HG03066 (cell line): ENCODE results near the gene AK4.

Experiments
- ATAC-seq: cut with Tn5 transposase; IDR thresholded peaks from one replicate; pipeline ENCODE4 v1.9.1; 2021; ENCODE audit warnings: low read depth; ENCODE audit not compliant: unreplicated experiment

Gene AK4

DNA sequence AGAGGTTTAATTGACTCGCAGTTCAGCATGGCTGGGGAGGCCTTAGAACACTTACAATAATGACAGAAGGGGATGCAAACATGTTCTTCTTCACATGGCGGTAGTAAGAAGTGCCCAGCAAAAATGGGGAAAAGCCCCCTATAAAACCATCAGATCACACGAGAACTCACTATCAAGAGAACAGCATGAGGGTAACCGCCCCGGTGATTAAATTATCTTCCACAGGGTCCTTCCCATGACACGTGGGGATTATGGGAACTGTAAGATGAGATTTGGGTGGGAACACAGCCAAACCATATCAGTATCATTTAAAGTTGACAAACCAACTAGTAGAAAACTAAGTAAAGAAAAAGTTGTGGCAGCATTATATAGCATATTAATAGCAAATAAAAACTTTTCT is 90.0 kb downstream of the AK4 start:
- no peak for ATAC-seq

- ATAC-seq = no peak
These were observed 95.5 kb downstream of the AK4 start for GRCh38 chr1:65243491-65243890.

GRCh38 chr1:65245295-65245694 is 97.3 kb downstream of the AK4 start:
- no peak for ATAC-seq

GRCh38 chr1:65247419-65248359 is 99.7 kb downstream of the AK4 start:
- no peak for ATAC-seq

- no peak for ATAC-seq
These were observed 102.8 kb downstream of the AK4 start for GRCh38 chr1:65250826-65251225.

DNA sequence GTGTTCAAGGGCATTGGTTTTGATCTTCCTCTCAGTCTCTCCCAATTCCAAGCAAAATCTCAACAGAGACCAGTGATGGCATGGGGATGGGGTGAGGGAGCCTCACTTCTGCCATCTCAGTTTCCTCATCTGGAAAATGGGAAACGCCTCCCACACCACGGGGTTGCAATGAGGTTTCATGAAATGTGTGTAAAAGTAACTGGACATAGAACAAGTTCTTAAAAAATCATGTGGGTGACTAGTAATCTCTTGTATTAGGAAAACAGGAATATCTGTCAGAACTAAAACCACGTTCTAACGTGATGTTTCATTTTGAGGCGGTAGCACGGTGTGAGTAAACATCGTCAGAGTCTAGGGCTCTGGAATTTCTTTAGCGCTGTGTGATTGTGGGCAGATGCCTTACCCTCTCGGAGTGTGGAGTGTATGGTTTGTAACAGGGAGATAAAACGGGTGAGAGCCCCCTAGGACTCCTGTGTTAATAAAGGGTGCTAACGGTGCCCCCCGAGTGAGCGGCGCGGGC is 105.9 kb downstream of the AK4 start:
- ATAC-seq = peak; percentile 35

DNA sequence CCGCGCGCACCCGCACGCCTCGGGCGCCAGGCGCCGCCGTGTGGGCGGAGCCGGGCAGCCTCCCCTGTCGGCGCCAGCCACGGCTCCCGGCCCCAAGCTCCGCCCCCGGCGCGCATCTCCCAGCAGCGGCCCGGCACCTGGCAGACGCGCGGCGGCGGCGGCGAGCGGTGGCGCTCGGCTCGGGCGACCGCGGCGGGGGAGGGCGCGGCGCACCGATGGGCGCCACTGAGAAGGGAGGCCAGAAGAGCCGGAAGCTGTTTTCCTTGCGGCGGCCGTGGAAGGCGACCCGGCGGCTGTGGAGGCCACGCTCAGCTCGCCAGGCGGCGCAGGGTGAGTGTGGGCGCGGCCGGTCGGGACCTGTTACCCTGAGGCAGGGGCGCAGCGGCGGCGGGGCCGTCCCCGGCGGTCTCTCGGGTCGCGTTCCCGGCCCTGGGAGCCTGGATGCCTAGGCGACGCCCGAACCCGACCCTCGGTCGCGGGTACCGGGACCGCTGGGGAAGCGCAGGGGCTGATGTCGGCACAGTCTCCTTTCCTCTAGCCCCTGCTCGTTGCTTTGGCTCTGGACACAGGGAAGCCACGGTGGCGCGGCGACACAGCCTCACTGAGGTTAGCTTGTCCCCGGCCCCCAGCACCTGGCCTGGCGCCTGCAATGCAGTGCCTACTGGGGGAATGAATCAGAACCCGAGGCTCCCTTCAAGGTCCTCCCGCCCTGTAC is 106.5 kb downstream of the AK4 start:
- ATAC-seq = peak; percentile 94

GRCh38 chr1:65255035-65255655 is 107.1 kb downstream of the AK4 start:
- peak; percentile 2 for ATAC-seq

DNA sequence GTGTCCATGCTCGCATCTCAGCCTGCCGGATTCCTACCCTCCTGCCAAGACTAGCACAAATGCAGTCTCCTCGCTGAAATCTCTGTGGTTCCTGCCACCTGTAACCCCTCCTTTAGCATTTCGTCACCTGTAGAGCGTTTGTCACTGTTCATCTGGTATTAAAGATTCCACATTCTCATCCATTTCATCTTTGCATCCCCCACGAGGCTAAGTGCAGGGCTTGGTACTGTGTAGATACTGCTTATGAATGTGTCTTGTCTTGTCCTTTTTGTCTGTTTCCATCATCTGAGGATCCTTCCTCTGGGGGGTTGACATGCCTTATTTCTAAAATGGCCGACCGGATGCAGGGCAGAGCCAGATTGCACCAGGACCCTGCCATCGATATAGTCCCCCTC is 107.7 kb downstream of the AK4 start:
- no peak for ATAC-seq

DNA sequence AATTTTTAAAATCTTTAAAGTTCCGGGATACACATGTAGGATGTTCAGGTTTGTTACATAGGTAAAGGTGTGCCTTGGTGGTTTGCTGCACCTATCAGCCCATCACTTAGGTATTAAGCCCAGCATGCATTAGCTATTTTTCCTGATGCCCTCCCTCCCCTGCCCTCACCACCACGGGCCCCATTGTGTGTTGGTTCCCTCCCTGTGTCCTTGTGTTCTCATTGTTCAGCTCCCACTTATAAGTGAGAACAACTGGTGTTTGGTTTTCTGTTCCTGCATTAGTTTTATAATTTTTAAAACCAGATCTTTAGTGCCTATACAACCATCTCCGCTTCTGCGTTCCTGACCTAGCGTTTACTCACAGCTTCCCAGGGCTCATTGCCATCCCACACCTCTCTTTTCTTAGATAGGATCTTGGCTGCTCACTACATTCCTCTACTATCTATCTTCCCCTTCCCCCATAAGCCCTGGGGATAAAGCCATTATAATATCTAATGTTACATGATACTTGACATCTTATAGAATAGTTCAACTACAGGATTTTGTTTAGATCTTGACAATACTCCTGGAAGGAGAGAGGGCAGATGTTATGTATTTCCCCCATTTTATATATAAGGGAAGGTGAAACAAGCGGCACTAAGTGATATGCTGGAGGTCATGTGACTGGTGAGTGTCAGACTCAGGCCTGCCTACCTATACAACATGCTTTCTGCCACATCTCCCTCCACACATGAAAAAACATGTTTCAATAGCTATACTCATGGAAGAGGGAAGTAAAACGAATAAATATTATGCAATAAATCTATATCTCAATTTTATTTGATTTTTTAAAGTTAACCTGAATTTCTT is 109.1 kb downstream of the AK4 start:
- no peak for ATAC-seq

DNA sequence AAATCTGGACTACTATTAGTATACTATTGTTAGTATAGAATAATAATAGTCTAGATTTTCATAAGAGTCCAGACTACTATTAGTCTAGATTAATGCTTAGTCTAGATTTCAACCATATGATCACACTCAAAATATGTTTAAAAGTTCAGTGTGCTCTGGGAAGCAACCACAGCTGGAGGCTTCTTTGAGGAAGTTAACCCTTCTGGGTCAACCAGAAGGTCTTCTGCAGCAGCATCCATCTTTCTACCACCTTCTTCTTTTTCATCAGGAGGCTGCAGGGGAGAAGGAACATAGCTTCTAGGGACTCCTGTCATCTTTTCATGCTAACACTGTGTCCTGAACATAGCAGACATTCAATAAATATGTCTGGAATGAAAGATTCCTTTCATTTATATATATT is 110.1 kb downstream of the AK4 start:
- ATAC-seq = no peak

DNA sequence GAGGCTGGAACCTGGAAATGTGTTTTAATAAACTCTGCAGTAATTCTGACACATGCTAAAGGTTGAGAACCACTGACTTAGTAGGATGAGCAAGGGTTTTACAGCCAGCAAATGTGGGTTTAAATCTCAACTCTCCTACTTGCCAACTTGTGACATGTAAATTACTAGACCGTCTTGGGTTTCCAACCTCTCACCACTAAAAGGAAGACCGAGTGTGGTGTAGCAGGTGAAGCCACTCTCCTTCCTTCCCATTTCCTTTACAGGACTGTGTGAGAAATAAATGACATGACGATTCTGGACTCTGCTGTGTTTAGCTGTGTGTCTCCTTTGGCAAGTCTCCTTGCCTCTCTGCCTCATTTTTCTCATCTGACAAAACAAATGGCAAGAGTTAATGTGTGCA is 111.8 kb downstream of the AK4 start:
- ATAC-seq = no peak

- no peak for ATAC-seq
These were observed 113.0 kb downstream of the AK4 start for GRCh38 chr1:65260851-65261473.

- ATAC-seq = no peak
These were observed 115.3 kb downstream of the AK4 start for GRCh38 chr1:65263286-65263685.

DNA sequence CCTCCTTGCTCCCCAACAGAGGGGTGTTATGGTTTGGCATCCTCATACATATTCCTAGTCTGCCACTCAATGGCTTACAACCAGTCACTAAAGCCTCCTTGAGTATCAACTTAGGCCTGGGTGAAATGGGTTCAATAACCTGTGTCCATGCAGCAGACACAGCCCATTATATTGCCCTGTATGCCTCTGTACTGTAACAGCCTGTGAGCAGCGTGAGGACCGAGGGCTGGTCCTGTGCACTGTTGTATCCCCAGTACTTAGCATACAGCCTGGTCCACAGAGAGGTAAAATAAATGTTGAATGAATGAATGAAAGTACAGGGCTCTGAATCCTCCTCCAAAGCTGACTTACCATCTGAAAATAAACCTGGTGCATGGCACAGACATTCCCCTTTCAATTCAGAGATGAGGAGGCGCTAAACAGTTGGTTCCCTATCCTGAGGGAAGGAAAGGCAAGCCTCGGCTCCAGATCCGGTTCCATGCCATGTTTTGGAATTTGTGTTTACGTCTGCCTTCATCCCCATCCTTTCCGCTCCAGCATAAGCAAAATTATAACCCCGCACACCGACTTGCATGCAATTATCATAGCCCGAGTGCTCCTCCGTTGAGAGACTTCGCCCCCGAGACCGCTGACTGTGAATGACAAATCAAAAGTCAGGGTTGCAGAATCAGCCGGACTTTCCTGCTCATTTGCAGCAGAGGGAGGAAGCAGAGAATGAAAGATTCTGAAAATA is 116.4 kb downstream of the AK4 start:
- no peak for ATAC-seq

- no peak for ATAC-seq
These were observed 117.3 kb downstream of the AK4 start for GRCh38 chr1:65265296-65265650.

GRCh38 chr1:65265651-65266351 is 117.8 kb downstream of the AK4 start:
- ATAC-seq = no peak

GRCh38 chr1:65266476-65266875 is 118.5 kb downstream of the AK4 start:
- ATAC-seq = no peak

GRCh38 chr1:65267271-65267670 is 119.3 kb downstream of the AK4 start:
- ATAC-seq = no peak
